ENCODE data around the gene TRPV5.
"Not testable (repeated sequence)": the region's sequence is repeated elsewhere in the genome, so short reads cannot be mapped to it uniquely, and the experiment has no call there.

TRPV5 gene

GRCh38 chr7:142933624-142934023 lies at the start of gene TRPV5:
Gene TRPV5, minus strand, starts transcription at chr7:142933746. Its CDS starts 287 bp downstream, at chr7:142933459.
- DNase-seq: no peak

GRCh38 chr7:142978402-142978801 lies 44.9 kb upstream of the TRPV5 start:
- not testable (repeated sequence) for DNase-seq

- no peak for DNase-seq
Observed at GRCh38 chr7:142974626-142975025, 41.1 kb upstream of the TRPV5 start.

GRCh38 chr7:142969183-142969582 lies 35.6 kb upstream of the TRPV5 start:
- no peak for DNase-seq

DNA sequence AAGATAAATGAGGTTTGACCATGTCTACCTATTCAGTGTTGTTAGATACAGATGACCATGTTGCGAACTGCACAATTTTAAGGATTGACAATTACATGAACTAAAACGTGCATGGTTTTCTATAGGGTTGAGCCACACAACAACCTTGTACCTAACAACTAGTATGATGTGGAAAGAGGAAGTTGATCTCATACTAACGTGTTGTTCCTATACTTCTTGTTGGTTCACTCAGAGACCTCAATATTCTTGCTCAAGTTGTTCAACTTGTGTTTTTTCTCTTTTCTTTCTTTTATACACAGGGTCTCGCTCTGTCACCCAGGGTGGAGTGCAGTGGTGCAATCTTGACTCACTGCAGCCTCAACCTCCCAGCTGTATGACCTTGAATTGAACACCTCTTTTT lies 34.7 kb upstream of the TRPV5 start:
- DNase-seq: no peak

GRCh38 chr7:142964502-142965246 lies 31.1 kb upstream of the TRPV5 start:
- no peak for DNase-seq

GRCh38 chr7:142963993-142964392 lies 30.4 kb upstream of the TRPV5 start:
- DNase-seq: no peak

DNA sequence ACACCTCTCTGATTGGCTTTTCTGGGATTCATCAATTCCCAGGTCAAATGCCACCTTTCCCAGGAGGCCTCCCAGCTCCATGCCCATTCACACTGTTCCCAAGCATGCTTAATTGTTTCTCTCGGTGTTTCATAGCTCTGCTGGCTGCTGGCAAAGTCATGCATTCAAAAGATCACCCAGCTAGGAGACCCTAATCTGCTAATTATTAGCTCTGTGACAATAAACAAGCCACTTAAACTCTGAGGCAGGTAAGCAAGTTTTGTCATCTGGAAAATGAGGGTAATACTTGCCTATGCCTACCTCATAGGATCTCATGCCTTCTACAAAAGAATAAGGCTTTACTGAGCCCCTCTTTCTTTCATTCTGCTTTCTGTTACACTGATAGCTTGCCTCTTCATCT lies 29.4 kb upstream of the TRPV5 start:
- DNase-seq: no peak

DNA sequence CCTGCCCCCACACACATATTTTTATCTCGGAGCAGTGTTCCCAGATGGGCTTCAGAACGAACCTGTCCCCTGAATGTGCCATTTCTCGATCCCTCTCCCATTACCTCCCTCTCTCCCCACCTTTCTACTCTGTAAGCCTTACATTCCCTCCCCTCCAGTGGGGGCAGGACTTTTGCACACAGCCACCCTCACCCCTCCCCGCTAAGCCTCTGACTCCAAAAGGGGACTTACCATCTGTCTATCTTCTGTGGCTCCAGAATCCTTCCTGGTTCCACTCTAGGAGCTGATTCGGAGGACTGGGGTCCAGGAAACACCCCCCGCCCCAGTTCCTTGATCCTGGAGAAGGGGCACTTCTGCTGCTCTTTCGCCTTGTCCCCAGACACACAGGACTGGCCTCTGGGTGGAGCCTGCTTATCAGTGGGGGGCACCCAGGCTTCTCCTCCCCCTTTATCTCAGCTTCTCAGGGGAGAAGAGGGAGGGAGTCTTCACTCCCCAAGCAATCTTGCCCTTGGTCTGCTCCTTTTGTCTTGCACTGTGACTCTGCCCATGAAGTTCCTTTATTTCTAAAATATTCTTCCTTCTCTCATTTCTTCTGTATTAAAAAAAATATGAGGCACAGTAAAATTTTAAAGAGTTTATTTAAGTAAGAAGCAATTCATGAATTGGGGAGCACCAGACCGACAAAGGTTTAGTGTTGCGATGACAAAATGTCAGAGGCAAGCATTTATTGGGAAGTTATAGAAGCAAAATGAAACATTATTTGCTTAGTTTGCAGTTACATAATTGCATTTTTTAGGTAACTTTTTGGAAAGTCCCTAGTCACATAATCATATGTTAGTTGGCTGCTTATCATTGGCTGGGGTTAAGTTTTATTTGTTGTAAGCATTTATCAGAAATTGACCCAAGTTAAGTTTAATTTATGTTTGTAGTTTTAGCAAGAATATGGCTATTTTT lies 28.7 kb upstream of the TRPV5 start, which contains the start of gene KEL:
TSS of gene KEL (minus strand) at position 391 of the 954 bp plus-strand sequence. CDS start at position 234, 157 bp downstream.
- no peak for DNase-seq

DNA sequence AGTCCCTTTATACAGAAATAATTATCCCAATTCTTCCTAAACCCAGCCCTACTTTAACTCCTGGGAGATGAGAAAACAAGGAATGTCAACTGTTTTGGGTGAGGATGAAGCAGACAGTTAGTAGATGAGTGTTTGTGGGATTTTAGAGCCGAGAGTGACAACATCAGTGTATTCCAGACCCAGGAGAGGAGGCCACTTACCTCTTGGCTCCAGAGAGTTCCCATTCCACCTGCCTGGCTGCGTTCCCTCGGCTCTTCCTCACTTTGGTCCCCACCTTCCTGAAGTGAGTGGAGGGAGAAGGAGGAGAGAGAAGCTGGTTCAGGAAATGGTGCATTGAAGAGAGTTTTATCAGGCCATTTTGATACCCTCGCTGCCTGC lies 28.0 kb upstream of the TRPV5 start:
- DNase-seq: no peak

DNA sequence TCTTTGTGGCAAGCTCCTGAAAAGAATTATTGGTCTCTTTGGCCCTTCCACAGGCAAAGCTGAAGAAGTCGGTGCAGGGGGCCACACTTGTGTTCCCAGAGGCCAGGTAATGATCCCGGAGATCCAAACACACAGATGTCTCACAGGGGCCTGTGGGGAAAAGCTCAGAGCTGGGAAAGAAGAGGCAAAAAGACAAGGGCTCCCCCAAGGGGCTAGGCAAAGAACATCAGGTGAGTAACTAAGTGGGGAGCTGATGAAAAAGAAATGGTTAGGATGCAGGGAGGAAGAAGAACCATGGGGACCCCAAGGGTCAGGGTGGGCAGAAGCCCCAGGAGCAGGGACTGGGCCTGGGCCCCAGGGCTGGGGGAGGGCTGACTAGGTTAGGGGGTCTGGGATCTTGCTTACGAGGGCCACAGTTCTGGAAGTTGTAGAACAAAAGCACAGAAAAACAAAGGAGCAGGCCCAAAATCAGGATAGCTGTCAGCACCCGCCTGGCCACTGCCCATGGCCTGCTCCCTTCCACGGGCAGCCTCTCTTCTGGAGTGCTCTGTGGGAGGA lies 27.5 kb upstream of the TRPV5 start:
- DNase-seq: no peak

GRCh38 chr7:142959202-142959601 lies 25.7 kb upstream of the TRPV5 start:
- DNase-seq: no peak

DNA sequence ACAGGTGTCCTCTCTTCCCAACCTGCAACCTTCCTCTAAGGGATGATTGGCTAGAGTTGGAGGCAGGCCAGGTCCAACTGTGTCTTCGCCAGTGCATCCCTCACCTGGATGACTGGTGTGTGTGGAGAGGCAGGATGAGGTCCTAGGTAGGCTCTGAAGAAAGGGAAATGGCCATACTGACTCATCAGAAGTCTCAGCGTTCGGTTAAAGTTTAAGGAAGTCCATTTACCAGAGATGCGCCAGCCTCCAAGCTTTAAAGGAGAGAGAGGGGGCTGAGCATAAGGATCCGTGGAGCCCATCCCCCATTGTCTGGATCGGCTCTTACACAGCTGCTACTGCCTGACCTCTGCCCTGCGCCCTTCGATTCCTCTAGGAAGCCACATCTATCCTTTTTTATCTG lies 24.2 kb upstream of the TRPV5 start:
- no peak for DNase-seq

- DNase-seq: no peak
Observed at GRCh38 chr7:142956951-142957623, 23.5 kb upstream of the TRPV5 start.

DNA sequence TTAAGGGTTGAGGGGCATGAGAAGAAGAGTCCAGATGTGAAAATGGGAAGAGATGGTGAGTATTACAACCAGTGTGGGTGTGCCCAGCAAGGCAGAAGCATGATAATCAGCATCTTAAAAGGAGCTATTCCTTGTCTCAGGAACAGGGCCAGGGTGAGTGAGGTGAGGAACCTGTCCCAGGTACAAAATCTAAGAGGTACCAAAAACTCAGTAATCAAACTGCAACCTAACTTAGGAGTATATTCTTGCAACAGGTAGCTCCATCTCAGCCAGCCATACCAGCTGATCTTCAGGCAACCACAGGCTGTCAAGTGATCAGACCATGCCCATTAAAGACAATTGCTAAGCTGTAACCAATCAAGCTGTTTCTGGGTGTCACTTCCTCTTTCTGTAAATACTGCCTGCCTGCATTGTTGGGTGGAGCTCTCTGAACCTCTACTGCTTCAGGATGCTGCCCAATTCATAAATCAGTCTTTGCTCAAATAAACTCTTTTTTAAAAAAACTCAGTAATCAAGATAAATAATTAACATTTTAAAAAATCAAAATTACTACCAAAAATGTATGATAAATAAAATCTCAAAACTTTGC lies 21.2 kb upstream of the TRPV5 start:
- DNase-seq: no peak

DNA sequence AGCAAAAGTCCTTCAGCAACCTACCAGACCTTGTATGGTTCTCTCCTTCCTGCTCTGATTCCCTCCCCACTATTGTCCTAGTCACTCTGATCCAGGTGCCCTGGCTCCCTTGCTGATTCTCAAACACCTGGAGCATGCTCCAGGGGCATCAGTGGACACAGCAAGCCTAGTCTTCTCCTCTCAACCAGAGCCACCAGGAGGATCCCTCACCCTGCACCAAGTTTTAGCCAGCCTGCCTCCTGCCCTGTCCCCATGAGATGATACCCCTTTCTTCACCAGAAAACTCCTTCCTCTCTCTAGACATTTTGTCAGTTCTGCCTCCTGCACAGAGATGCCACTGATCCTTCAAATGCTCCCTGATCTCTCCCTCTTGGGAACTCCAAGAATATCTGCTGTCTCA lies 16.7 kb upstream of the TRPV5 start:
- DNase-seq: no peak

GRCh38 chr7:142948603-142949002 lies 15.1 kb upstream of the TRPV5 start:
- DNase-seq: no peak

DNA sequence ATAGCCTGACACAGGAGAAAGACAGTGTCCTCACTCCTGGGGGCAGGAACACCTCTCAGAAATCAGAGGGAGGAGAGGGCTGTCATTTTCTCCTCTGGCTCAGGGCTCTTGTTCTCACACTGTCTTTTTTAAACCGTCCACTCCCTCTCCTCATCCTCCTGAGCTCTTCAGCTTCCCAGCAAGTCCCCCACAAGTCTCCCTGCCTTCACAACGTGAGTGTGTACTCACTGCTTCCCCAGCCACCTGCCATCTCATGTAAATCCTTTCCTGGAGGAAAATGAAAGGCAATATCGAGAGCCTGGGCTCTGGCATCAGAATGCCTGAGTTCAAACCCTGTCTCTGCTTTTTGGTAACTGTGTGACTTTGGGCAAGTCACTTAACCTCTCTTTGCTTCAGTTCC lies 11.5 kb upstream of the TRPV5 start:
- DNase-seq: no peak

DNA sequence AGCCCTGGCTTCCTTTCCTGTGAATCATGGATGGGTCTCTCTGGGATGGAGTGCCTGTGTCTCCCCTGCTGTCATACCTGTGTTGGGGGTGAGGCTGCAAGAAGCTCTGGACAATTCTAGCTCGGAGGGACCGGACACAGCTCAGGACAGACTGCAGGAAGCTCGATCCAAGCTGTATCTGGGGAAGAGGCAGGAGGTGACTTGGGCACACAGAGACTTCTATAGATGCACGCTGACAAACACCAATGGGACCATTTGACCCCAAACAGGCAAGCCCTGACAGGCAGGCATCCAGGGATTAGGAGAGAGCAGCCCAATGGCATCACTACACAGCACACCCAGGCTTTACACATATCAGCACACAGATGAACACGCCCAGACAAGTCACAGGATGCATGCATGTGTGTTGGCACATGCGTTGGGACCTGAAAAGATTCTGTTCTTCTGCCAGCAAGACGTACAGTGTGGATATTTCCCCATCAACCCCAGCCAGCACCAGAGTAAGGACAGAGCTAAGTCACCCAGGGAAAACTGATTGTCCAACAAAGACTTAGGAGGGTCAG lies 10.2 kb upstream of the TRPV5 start:
- no peak for DNase-seq

DNA sequence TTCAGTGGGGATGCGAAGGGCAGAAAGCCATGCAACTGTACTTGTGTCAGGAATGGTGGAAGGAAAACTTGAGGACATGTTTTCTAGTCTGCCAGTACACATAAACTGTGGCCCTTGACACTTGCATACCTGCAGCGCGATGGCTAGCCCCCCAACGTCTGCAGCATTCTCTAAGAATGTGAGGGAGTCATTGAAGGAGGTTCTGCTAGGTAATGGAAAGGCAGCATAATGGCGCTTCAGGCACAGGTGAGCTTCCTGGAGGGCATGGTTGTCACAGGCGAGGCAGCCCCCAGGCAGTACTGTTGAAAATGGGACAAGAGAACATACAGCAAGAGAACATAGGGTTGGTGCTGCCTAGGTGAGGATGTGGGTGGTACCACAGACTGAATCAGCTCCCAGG lies 9.2 kb upstream of the TRPV5 start:
- no peak for DNase-seq

DNA sequence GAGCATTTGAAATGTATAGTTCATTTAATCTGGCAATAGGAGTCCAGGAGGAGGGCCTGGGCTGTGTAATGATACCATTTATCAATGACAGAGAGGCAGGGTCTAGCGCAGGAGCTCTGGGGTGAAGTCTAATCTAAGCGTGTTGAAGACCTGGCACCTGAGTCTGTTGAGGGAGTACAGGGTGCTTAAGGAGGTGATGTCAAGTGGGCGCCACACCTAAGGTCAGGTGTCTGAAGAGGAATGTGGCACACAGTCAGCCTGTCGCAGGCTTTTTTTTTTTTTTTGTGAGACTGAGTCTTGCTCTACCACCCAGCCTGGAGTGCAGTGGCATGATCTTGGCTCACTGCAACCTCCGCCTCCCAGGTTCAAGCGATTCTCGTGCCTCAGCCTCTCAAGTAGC lies 8.0 kb upstream of the TRPV5 start:
- no peak for DNase-seq

DNA sequence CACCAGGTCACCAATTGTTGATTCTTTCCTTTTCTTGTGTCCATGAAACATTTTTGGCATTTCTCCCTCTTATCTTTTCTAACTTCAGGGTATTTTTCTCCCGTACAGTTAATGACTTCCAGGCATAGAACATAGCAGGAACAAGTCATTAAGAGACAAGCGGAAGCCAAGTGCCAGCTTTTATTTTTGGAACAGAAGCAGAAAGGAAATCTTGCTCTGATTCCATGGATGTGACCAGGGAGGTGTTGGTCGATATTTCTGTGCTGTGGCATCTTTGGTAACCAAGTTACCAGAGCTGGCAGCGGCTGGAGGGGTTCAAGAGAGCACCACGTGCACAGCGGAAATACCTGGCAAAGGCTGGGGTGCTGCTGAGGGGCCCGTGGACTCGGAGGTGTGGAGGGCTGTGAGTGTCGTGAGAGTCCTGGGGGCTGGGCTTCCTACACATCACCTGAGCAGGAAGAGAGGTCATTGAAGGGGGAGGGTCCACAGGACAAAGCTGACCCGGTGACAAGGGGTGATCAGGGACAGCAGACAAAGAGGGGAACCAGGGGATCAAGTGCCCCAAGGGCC lies 7.5 kb upstream of the TRPV5 start:
- no peak for DNase-seq

Measured in CD4-positive, alpha-beta T cell treated with Interleukin-12 subunit alpha and Interleukin-12 subunit beta, for 1 hour (primary cell).